ENCODE results near the gene RBBP8NL. TPM values are rescaled to one million over a fixed set of nuclear protein-coding genes. Genes with fewer than 3 reads are reported as not detected.

RBBP8NL gene
- total RNA-seq, 1 experiment from 2014 or later, result 14.0 TPM

- DNase-seq, result no peak
- H3K27me3 ChIP-seq (ENCODE audit: insufficient read depth, low read depth), result no peaks in the 10 kb centered on the region
- H3F3A ChIP-seq (ENCODE audit: insufficient read depth, low read depth), result peaks cover 13% of the 10 kb centered on the region
- ChIA-PET CTCF (no interaction called here), POLR2A (ENCODE audit: unreplicated experiment) (no interaction called here)
- H3K9me3 ChIP-seq (ENCODE audit: insufficient read depth, low read depth), result no peaks in the 10 kb centered on the region
- no peak overlapping the region for H3K4me3 ChIP-seq
- H3K9me2 ChIP-seq (ENCODE audit: insufficient read depth), result no peaks in the 10 kb centered on the region
- H4K20me1 ChIP-seq (ENCODE audit: insufficient read depth), result peaks cover 18% of the 10 kb centered on the region
- no TSS peak for BruUV-seq (replicated peaks)
- no peak for TF ChIP-seq EZH2 (IDR thresholded peaks at IDR 0.05; ENCODE audit: low read depth)
- no peak for TF ChIP-seq CTCF (conservative IDR thresholded peaks at IDR 0.05)
- H3K27ac ChIP-seq, result no peak overlapping the region
- H3K4me1 ChIP-seq (replicated peaks; ENCODE audit: insufficient read depth), result no peaks in the 10 kb centered on the region
- no peaks in the 10 kb centered on the region; the same call in 1 of the 2 replicates for H3K79me2 ChIP-seq (ENCODE audit: low read depth)
- no peak overlapping the region for H3K4me2 ChIP-seq
- H3K36me3 ChIP-seq (ENCODE audit: low read depth), result peaks cover 2% of the 10 kb centered on the region; the same call in 1 of the 2 replicates
- no peak overlapping the region for H2AFZ ChIP-seq
- intact Hi-C loops (cut with micrococcal nuclease; ENCODE audit: unreplicated experiment), result no loop called here
These were observed 32.8 kb downstream of the RBBP8NL start for GRCh38 chr20:62394248-62395245.

- H3K4me3 ChIP-seq, result no peak overlapping the region
- intact Hi-C loops (cut with micrococcal nuclease; ENCODE audit: unreplicated experiment), result no loop called here
- H3K36me3 ChIP-seq (ENCODE audit: low read depth), result peaks cover 10% of the 10 kb centered on the region
- no peak overlapping the region for H2AFZ ChIP-seq
- TF ChIP-seq EZH2 (IDR thresholded peaks at IDR 0.05; ENCODE audit: low read depth) (no peak), CTCF (conservative IDR thresholded peaks at IDR 0.05) (no peak)
- H3K9me2 ChIP-seq (ENCODE audit: insufficient read depth), result no peaks in the 10 kb centered on the region
- CTCF ChIA-PET, result no interaction called here
- H3K9me3 ChIP-seq (ENCODE audit: insufficient read depth, low read depth), result no peaks in the 10 kb centered on the region
- H3K4me1 ChIP-seq (replicated peaks; ENCODE audit: insufficient read depth), result 0 out of 2 replicates have a peak, but pooled peaks cover 3% of the 10 kb centered on the region
- peaks cover 25% of the 10 kb centered on the region for H4K20me1 ChIP-seq (ENCODE audit: insufficient read depth)
- H3K27me3 ChIP-seq (ENCODE audit: insufficient read depth, low read depth), result no peaks in the 10 kb centered on the region
- peaks cover 7% of the 10 kb centered on the region for H3K79me2 ChIP-seq (ENCODE audit: low read depth)
- H3K27ac ChIP-seq, result no peak overlapping the region
- H3F3A ChIP-seq (ENCODE audit: insufficient read depth, low read depth), result peaks cover 20% of the 10 kb centered on the region
- no TSS peak for BruUV-seq (replicated peaks)
- POLR2A ChIA-PET (ENCODE audit: unreplicated experiment), result no interaction called here
- no peak for DNase-seq
- no peak overlapping the region for H3K4me2 ChIP-seq
These were observed 33.5 kb downstream of the RBBP8NL start for GRCh38 chr20:62393830-62394229.

GRCh38 chr20:62393335-62393665 lies 34.0 kb downstream of the RBBP8NL start:
- no peak overlapping the region for H2AFZ ChIP-seq
- H3K36me3 ChIP-seq (ENCODE audit: low read depth), result peaks cover 15% of the 10 kb centered on the region
- ChIA-PET CTCF (no interaction called here), POLR2A (ENCODE audit: unreplicated experiment) (no interaction called here)
- no peak overlapping the region for H3K27ac ChIP-seq
- H3F3A ChIP-seq (ENCODE audit: insufficient read depth, low read depth), result peaks cover 25% of the 10 kb centered on the region
- no TSS peak for BruUV-seq (replicated peaks)
- H3K9me3 ChIP-seq (ENCODE audit: insufficient read depth, low read depth), result no peaks in the 10 kb centered on the region
- no peaks in the 10 kb centered on the region for H3K9me2 ChIP-seq (ENCODE audit: insufficient read depth)
- no peak overlapping the region for H3K4me3 ChIP-seq
- no peaks in the 10 kb centered on the region for H3K27me3 ChIP-seq (ENCODE audit: insufficient read depth, low read depth)
- H3K4me1 ChIP-seq (replicated peaks; ENCODE audit: insufficient read depth), result peaks cover 8% of the 10 kb centered on the region
- no peak overlapping the region for H3K4me2 ChIP-seq
- no peak for DNase-seq
- peaks cover 12% of the 10 kb centered on the region for H3K79me2 ChIP-seq (ENCODE audit: low read depth)
- TF ChIP-seq CTCF (conservative IDR thresholded peaks at IDR 0.05), result no peak
- TF ChIP-seq EZH2 (IDR thresholded peaks at IDR 0.05; ENCODE audit: low read depth), result no peak
- intact Hi-C loops (cut with micrococcal nuclease; ENCODE audit: unreplicated experiment), result no loop called here
- H4K20me1 ChIP-seq (ENCODE audit: insufficient read depth), result peaks cover 31% of the 10 kb centered on the region

All from PC-9 (cell line).